ENCODE measurements around the gene ASCL2. TPM values are rescaled to one million over a fixed set of nuclear protein-coding genes. Genes with fewer than 3 reads are reported as not detected.

Gene ASCL2
- total and polyA plus RNA-seq, 4 donors = 0.20 to 0.90 (median 0.45) TPM

DNA sequence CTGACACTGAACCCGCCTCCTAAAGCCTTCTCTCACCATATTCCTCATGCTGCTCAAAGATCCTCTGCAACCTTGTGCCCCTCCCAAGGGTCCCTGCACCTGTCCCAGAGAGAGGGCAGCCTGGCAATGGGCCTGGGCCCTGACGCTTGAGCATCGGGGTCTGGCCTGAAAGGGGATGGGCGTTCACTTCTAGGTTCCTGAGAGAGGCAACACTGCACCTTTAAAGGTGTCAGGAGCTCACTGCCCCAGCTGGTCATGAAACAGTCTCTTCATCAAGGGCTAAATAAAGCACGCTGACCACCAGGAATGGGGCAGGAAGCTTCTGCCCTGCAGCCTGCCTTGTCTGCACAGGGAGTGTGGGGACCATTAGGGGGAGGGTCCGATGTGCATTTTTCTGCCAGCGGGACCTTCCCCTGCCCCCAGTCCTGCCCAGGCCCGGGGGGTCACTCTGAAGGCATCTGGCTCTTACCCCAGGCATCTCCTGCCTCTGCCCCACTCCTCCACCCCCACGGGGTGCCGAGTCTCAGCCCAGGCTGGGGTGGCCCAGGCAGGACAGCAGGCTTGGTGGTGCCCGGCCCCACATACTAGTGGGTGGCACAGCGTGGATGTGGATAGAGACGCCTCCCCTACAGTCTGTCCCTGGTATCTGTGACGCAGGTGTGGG is 27.9 kb upstream of the ASCL2 start:
- Histone ChIP-seq H3K4me3 (ENCODE audit: low read depth, low read length) (no peak overlapping the region), H3K9me3 (ENCODE audit: control insufficient read depth, insufficient read depth, low read length) (no peaks in the 10 kb centered on the region), H3K4me1 (ENCODE audit: control insufficient read depth, insufficient read depth, low read length) (peaks cover 18% of the 10 kb centered on the region), H3K27ac (ENCODE audit: low read depth, low read length) (no peak overlapping the region), H3K27me3 (ENCODE audit: control insufficient read depth, insufficient read depth, low read length) (no peaks in the 10 kb centered on the region), H3K36me3 (ENCODE audit: control insufficient read depth, insufficient read depth, low read length) (no peaks in the 10 kb centered on the region)
- WGBS (ENCODE audit: insufficient coverage) = 82% methylated on average over 13 of the region's 14 CpGs
- no peak for DNase-seq (ENCODE audit: low read depth in 4 of 6, low spot score in 6 of 6)

DNA sequence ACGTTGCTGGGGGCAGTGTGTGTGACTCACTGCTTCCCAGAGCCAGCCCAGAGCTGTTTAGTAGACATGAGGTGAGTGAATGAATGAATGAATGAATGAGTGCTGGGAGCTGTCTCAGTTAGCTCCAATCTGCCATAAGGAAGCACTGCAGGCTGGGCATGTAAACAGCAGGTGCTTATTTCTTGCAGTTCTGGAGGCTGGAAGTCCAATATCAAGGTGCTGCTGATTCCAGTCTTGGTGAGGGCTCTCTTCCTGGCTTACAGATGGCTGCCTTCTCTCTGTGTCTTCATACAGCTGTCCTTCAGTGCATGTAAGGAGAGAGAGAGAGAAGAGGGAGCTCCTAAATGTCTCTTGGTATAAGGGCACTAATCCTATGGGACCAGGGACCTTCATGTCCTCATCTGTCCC is 27.2 kb upstream of the ASCL2 start:
- peaks cover 12% of the 10 kb centered on the region for H3K4me1 ChIP-seq (ENCODE audit: control insufficient read depth, insufficient read depth, low read length)
- DNase-seq (ENCODE audit: low read depth in 4 of 6, low spot score in 6 of 6) = no peak
- H3K27me3 ChIP-seq (ENCODE audit: control insufficient read depth, insufficient read depth, low read length) = no peaks in the 10 kb centered on the region
- 50% methylated on average over 1 of the region's 1 CpG for WGBS (ENCODE audit: insufficient coverage)
- H3K27ac ChIP-seq (ENCODE audit: low read depth, low read length) = no peak overlapping the region
- H3K36me3 ChIP-seq (ENCODE audit: control insufficient read depth, insufficient read depth, low read length) = no peaks in the 10 kb centered on the region
- H3K4me3 ChIP-seq (ENCODE audit: low read depth, low read length) = no peak overlapping the region
- no peaks in the 10 kb centered on the region for H3K9me3 ChIP-seq (ENCODE audit: control insufficient read depth, insufficient read depth, low read length)

DNA sequence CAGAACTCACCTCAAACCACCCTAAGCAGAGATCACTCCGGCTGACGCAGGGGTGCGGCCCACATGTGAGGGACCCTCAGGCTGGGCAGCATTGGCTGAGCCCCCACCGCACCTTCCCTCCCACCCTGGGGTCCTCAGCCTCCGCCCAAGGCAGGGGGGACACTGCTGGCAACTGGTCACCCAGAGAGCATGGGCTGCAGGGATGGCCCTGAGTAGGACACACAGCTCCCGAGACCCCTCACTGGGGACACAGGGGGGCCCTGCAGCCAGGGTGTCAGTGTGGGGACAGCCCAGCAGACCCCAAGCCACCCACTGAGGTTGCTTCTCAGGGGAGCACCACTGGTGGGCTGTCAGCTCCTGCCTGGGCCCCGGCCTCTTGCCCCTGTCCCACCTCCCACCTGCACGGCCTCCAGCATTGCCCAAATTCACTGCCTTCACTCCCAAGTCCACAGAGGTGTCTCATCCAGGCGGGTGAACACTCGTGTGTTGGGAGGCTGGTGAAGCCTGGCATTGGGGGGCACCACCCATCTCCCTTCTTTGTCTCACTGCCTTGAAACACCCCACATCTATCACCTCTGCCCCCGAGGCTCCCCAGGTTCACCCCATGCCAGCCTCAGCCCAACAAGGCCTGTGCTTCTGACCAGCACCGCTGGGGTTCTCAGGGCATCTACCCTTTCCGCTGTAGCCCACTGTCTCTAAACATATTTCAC is 26.7 kb upstream of the ASCL2 start:
- no peak overlapping the region for H3K4me3 ChIP-seq (ENCODE audit: low read depth, low read length)
- H3K36me3 ChIP-seq (ENCODE audit: control insufficient read depth, insufficient read depth, low read length) = no peaks in the 10 kb centered on the region
- H3K27ac ChIP-seq (ENCODE audit: low read depth, low read length) = no peak overlapping the region
- H3K9me3 ChIP-seq (ENCODE audit: control insufficient read depth, insufficient read depth, low read length) = no peaks in the 10 kb centered on the region
- H3K27me3 ChIP-seq (ENCODE audit: control insufficient read depth, insufficient read depth, low read length) = no peaks in the 10 kb centered on the region
- H3K4me1 ChIP-seq (ENCODE audit: control insufficient read depth, insufficient read depth, low read length) = peaks cover 7% of the 10 kb centered on the region
- DNase-seq (ENCODE audit: low read depth in 4 of 6, low spot score in 6 of 6) = no peak
- 90% methylated on average over 12 of the region's 13 CpGs for WGBS (ENCODE audit: insufficient coverage)

DNA sequence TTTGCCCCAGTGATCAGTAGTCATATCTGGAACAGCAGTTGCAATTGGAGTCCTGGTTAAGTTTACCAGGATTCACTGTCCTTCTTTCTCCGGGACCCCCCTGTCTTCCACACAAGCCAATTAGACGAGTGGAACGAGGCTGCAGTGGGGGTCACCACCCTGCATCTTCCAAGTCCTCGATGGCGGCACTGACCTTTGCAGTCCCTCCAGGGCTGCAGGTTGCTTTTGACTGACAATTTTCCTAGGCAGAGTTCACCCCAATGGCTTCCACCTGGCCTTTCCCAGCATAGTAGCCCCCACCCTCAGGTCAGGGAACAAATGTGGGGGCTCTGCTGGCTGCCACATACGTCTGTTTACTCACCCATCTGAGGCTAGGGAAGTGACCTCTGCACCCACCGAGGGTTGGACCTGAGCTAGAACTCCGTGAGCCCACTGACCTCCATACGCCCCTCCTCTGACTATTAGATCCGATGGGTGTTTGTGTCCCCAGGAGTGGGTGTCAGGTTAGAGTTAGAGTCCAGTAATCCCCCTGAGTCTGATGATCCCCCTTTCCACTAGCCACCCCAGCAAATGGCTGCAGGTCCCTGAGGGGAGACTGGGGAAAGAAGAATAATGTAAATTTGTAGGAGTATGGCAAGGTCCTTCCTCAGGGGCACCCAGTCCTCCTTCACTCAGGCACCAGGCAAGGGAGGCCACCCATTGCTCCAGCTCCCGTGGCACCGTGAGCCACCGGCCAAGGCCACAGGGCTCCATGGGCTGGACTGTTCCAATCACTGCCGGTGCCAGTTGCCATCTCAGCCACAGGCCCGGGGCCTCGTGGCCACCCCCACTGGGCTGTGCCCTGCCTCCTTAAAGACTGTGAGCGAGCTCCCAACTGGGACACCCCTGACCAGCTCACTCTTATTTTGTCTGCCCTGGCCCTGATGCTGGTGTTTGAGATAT is 25.9 kb upstream of the ASCL2 start:
- DNase-seq (ENCODE audit: low read depth in 4 of 6, low spot score in 6 of 6) = no peak
- WGBS (ENCODE audit: insufficient coverage) = 84% methylated on average over 16 of the region's 17 CpGs
- Histone ChIP-seq H3K27me3 (ENCODE audit: control insufficient read depth, insufficient read depth, low read length) (no peaks in the 10 kb centered on the region), H3K36me3 (ENCODE audit: control insufficient read depth, insufficient read depth, low read length) (no peaks in the 10 kb centered on the region), H3K4me1 (ENCODE audit: control insufficient read depth, insufficient read depth, low read length) (peaks cover 6% of the 10 kb centered on the region), H3K27ac (ENCODE audit: low read depth, low read length) (no peak overlapping the region), H3K4me3 (ENCODE audit: low read depth, low read length) (no peak overlapping the region), H3K9me3 (ENCODE audit: control insufficient read depth, insufficient read depth, low read length) (no peaks in the 10 kb centered on the region)

DNA sequence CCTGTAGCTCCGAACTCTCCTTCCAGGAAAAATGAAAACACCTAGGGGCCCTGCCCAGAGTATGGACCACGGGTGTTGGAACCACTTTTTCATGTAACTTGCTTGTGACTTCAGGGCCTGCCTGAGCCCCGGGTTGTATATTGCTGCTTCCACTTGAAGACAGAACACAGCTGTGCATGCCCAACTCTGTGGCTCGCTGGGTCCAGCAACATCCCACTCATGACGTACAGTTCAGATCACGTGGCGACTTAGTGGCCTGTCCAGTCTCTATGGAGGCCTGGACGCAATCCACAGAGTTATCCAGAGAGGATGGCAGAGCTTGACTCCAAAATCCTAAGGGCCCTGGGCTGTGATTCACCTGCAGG is 24.5 kb upstream of the ASCL2 start:
- peaks cover 2% of the 10 kb centered on the region for H3K27me3 ChIP-seq (ENCODE audit: control insufficient read depth, insufficient read depth, low read length)
- no peak overlapping the region for H3K4me3 ChIP-seq (ENCODE audit: low read depth, low read length)
- H3K9me3 ChIP-seq (ENCODE audit: control insufficient read depth, insufficient read depth, low read length) = no peaks in the 10 kb centered on the region
- H3K4me1 ChIP-seq (ENCODE audit: control insufficient read depth, insufficient read depth, low read length) = peaks cover 3% of the 10 kb centered on the region
- H3K36me3 ChIP-seq (ENCODE audit: control insufficient read depth, insufficient read depth, low read length) = no peaks in the 10 kb centered on the region
- no peak overlapping the region for H3K27ac ChIP-seq (ENCODE audit: low read depth, low read length)
- WGBS (ENCODE audit: insufficient coverage) = 90% methylated on average over 8 of the region's 8 CpGs
- no peak for DNase-seq (ENCODE audit: low read depth in 4 of 6, low spot score in 6 of 6)

DNA sequence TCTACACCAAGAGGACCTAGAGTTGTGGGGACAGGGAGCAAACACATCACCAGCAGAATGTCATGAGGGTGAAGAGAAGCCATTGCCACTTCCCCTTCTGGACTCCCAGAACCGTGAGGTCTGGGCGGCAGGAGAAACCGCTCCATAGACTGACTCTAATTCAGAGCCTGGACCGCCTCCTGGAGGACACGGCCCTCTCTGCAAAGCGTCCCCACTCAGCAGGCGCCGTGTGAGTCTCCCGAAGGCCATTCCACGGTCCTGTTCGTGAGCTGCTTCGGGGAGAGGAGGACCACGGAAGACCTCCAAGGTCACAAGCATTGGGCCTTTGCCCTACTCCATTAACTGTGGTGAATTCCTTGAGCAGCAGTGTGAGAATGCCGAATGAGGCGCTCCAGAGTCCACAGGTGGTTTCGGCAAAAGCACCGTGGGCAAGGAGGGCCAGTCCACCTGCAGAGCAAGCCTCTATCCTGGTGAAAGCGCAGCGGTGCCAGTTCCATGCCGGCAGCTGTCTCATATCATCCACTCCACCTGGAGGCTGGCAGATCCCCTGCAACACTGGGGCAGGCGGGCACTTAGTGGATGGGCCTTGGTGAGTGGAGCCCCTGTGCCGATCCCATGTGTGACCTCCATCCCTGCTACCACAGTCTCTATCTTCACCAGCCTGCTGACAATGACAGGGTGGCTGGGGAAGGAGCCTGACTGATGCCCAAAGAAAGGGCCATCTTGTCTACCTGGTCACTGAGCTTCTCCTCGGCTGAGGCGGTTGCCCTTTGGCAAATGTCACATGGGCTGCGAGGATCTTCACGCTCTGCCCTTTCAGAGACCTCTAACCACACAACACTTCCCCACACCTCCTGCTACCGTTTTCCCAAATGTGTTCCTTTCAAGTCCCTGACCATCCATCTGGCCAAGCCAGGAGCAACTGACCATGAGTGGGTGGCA is 23.9 kb upstream of the ASCL2 start:
- Histone ChIP-seq H3K36me3 (ENCODE audit: control insufficient read depth, insufficient read depth, low read length) (no peaks in the 10 kb centered on the region), H3K27me3 (ENCODE audit: control insufficient read depth, insufficient read depth, low read length) (peaks cover 2% of the 10 kb centered on the region), H3K27ac (ENCODE audit: low read depth, low read length) (no peak overlapping the region), H3K4me3 (ENCODE audit: low read depth, low read length) (no peak overlapping the region), H3K4me1 (ENCODE audit: control insufficient read depth, insufficient read depth, low read length) (peaks cover 3% of the 10 kb centered on the region), H3K9me3 (ENCODE audit: control insufficient read depth, insufficient read depth, low read length) (no peaks in the 10 kb centered on the region)
- WGBS (ENCODE audit: insufficient coverage) = 82% methylated on average over 25 of the region's 27 CpGs
- DNase-seq (ENCODE audit: low read depth in 4 of 6, low spot score in 6 of 6) = no peak

DNA sequence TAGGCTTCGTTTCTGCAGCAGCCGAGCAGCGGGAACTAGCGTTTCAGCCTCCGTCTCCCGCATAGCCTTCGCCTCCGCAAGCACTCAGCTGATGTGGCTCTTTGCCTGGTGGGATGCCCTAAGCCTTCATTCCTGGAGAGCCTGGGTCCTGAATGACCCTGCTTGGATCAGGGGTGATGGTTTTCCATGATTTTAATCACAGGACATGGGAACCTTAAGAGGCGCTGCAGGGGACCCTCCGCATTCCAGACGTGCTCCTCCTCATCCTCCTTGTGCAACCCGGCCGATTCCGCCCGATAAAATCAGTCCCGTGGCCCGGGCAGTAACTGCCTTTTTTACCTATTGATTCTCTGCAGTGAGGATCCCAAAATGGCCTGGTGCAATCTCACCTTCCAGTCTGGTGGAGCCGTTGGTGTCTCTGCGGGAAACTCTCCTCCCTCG is 23.2 kb upstream of the ASCL2 start:
- 93% methylated on average over 17 of the region's 20 CpGs for WGBS (ENCODE audit: insufficient coverage)
- Histone ChIP-seq H3K36me3 (ENCODE audit: control insufficient read depth, insufficient read depth, low read length) (no peaks in the 10 kb centered on the region), H3K4me1 (ENCODE audit: control insufficient read depth, insufficient read depth, low read length) (no peaks in the 10 kb centered on the region), H3K4me3 (ENCODE audit: low read depth, low read length) (no peak overlapping the region), H3K27ac (ENCODE audit: low read depth, low read length) (no peak overlapping the region), H3K27me3 (ENCODE audit: control insufficient read depth, insufficient read depth, low read length) (peaks cover 2% of the 10 kb centered on the region), H3K9me3 (ENCODE audit: control insufficient read depth, insufficient read depth, low read length) (no peaks in the 10 kb centered on the region)
- no peak for DNase-seq (ENCODE audit: low read depth in 4 of 6, low spot score in 6 of 6)

DNA sequence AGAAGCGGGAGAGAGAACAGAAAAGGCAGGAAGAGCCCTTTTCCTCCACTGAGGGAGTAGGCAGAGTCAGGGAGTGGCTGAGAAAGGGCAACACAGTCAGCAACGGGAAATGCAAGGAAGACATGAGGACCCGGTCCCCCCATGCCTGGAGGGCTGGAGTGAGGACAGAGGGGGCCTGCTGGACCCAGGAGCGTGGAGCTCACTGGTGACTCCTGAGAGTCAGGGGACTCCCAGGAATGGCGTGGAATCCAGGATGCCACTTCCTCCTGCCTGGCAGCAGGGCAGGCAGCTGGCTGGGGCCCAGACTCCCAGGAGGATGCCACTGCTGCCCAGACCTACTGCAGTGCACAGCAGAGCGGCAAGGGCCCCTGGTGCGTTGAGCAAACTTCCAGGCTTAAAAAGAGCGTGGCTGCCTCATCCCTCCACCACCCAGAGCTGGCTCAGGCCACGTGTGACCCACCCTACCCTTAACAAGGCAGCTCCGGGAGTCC is 20.0 kb upstream of the ASCL2 start:
- Histone ChIP-seq H3K4me3 (ENCODE audit: low read depth, low read length) (no peak overlapping the region), H3K9me3 (ENCODE audit: control insufficient read depth, insufficient read depth, low read length) (no peaks in the 10 kb centered on the region), H3K36me3 (ENCODE audit: control insufficient read depth, insufficient read depth, low read length) (no peaks in the 10 kb centered on the region), H3K4me1 (ENCODE audit: control insufficient read depth, insufficient read depth, low read length) (no peaks in the 10 kb centered on the region), H3K27ac (ENCODE audit: low read depth, low read length) (no peak overlapping the region), H3K27me3 (ENCODE audit: control insufficient read depth, insufficient read depth, low read length) (peaks cover 2% of the 10 kb centered on the region)
- 31% methylated on average over 10 of the region's 10 CpGs for WGBS (ENCODE audit: insufficient coverage)
- no peak for DNase-seq (ENCODE audit: low read depth in 4 of 6, low spot score in 6 of 6)

DNA sequence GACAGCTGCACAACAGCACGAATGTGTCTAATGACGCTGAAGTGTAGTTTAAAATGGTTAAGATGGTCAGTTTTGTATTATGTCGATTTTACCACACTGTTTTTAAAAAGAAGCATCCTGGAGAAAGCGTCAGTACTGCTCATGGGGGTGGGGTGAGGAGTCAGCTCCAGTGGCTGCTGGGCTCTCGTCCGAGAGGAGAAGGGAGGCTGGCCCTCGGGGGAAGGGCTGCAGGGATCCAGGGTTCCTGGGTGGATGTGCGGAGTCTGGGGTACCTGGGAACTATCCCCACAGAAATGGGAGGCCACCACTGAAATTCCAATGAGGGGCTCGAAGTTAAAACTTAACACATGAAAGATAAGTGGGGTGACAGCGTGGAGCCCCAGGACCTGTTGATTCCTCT is 19.5 kb upstream of the ASCL2 start:
- Histone ChIP-seq H3K4me3 (ENCODE audit: low read depth, low read length) (no peak overlapping the region), H3K4me1 (ENCODE audit: control insufficient read depth, insufficient read depth, low read length) (no peaks in the 10 kb centered on the region), H3K9me3 (ENCODE audit: control insufficient read depth, insufficient read depth, low read length) (no peaks in the 10 kb centered on the region), H3K36me3 (ENCODE audit: control insufficient read depth, insufficient read depth, low read length) (no peaks in the 10 kb centered on the region), H3K27me3 (ENCODE audit: control insufficient read depth, insufficient read depth, low read length) (peaks cover 2% of the 10 kb centered on the region), H3K27ac (ENCODE audit: low read depth, low read length) (no peak overlapping the region)
- 60% methylated on average over 10 of the region's 10 CpGs for WGBS (ENCODE audit: insufficient coverage)
- DNase-seq (ENCODE audit: low read depth in 4 of 6, low spot score in 6 of 6) = no peak

Data from spinal cord (tissue), 10 donors.